Measurements from ENCODE around the gene DNAJC17. TPM values are rescaled to one million over a fixed set of nuclear protein-coding genes. Genes with fewer than 3 reads are reported as not detected.

DNAJC17 gene
- polyA plus RNA-seq, 1 donor from 2014 or later = 79.6 TPM

- Histone ChIP-seq H3K9me3 (ENCODE audit: low read length) (no peaks in the 10 kb centered on the region), H3K9me2 (ENCODE audit: insufficient read depth, low read length) (no peaks in the 10 kb centered on the region), H3K9ac (ENCODE audit: low read length) (no peak overlapping the region), H4K20me1 (ENCODE audit: insufficient read depth) (no peaks in the 10 kb centered on the region), H3K4me2 (ENCODE audit: low read length) (no peak overlapping the region), H3F3A (ENCODE audit: insufficient read depth, low read length, poor library complexity, severe bottlenecking) (no peaks in the 10 kb centered on the region), H2AFZ (ENCODE audit: low read depth, low read length) (no peak overlapping the region), H3K36me3 (ENCODE audit: insufficient read depth, low read length) (no peaks in the 10 kb centered on the region), H3K4me3 (ENCODE audit: low read length) (no peak overlapping the region), H3K79me2 (replicated peaks; ENCODE audit: insufficient read depth, low read length) (no peaks in the 10 kb centered on the region), H3K27me3 (ENCODE audit: insufficient read depth, low read depth, low read length) (no peaks in the 10 kb centered on the region), H3K27ac (ENCODE audit: low read length) (no peak overlapping the region)
- TF ChIP-seq RAD21 (conservative IDR thresholded peaks at IDR 0.05) = no peak
- TF ChIP-seq, protein P1, sequence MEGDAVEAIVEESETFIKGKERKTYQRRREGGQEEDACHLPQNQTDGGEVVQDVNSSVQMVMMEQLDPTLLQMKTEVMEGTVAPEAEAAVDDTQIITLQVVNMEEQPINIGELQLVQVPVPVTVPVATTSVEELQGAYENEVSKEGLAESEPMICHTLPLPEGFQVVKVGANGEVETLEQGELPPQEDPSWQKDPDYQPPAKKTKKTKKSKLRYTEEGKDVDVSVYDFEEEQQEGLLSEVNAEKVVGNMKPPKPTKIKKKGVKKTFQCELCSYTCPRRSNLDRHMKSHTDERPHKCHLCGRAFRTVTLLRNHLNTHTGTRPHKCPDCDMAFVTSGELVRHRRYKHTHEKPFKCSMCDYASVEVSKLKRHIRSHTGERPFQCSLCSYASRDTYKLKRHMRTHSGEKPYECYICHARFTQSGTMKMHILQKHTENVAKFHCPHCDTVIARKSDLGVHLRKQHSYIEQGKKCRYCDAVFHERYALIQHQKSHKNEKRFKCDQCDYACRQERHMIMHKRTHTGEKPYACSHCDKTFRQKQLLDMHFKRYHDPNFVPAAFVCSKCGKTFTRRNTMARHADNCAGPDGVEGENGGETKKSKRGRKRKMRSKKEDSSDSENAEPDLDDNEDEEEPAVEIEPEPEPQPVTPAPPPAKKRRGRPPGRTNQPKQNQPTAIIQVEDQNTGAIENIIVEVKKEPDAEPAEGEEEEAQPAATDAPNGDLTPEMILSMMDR (IDR thresholded peaks at IDR 0.05; ENCODE audit: poor library complexity, severe bottlenecking) = no peak
- no peak for TF ChIP-seq TAF1 (IDR thresholded peaks at IDR 0.05; ENCODE audit: low read depth)
- TF ChIP-seq EZH2 (IDR thresholded peaks at IDR 0.05; ENCODE audit: borderline replicate concordance, insufficient read depth, low read length, poor library complexity, severe bottlenecking) = no peak
- no peak for TF ChIP-seq SMC3 (conservative IDR thresholded peaks at IDR 0.05; ENCODE audit: poor library complexity)
These were observed 21.8 kb upstream of the DNAJC17 start for GRCh38 chr15:40829115-40829514.

GRCh38 chr15:40828447-40829036 is 21.3 kb upstream of the DNAJC17 start, which contains the start of gene PPP1R14D:
TSS of gene PPP1R14D (minus strand) at chr15:40828708. CDS start at chr15:40828641, 67 bp downstream.
- no peak within 1 kb of the TSS for H3K4me3 ChIP-seq (ENCODE audit: low read length)
- no peaks in the 10 kb centered on the region for H3K9me2 ChIP-seq (ENCODE audit: insufficient read depth, low read length)
- H3F3A ChIP-seq (ENCODE audit: insufficient read depth, low read length, poor library complexity, severe bottlenecking) = no peaks in the 10 kb centered on the region
- no peak within 1 kb of the TSS for H2AFZ ChIP-seq (ENCODE audit: low read depth, low read length)
- H3K79me2 ChIP-seq (replicated peaks; ENCODE audit: insufficient read depth, low read length) = no peaks in the 10 kb centered on the region
- TF ChIP-seq EZH2 (IDR thresholded peaks at IDR 0.05; ENCODE audit: borderline replicate concordance, insufficient read depth, low read length, poor library complexity, severe bottlenecking) (no peak), SMC3 (conservative IDR thresholded peaks at IDR 0.05; ENCODE audit: poor library complexity) (no peak), EP300 (conservative IDR thresholded peaks at IDR 0.05; ENCODE audit: poor library complexity, severe bottlenecking) (no peak), RAD21 (conservative IDR thresholded peaks at IDR 0.05) (no peak), REST (IDR thresholded peaks at IDR 0.05; ENCODE audit: borderline replicate concordance) (no peak), TAF1 (IDR thresholded peaks at IDR 0.05; ENCODE audit: low read depth) (no peak), POLR2AphosphoS5 (IDR thresholded peaks at IDR 0.05) (no peak), MXI1 (conservative IDR thresholded peaks at IDR 0.05; ENCODE audit: poor library complexity, severe bottlenecking) (no peak)
- TF ChIP-seq, protein P1 (IDR thresholded peaks at IDR 0.05; ENCODE audit: poor library complexity, severe bottlenecking) = no peak
- H4K20me1 ChIP-seq (ENCODE audit: insufficient read depth) = no peaks in the 10 kb centered on the region
- no peaks in the 10 kb centered on the region for H3K27me3 ChIP-seq (ENCODE audit: insufficient read depth, low read depth, low read length)
- H3K27ac ChIP-seq (ENCODE audit: low read length) = no peak within 1 kb of the TSS
- H3K4me2 ChIP-seq (ENCODE audit: low read length) = no peak within 1 kb of the TSS
- H3K9ac ChIP-seq (ENCODE audit: low read length) = no peak within 1 kb of the TSS
- no peaks in the 10 kb centered on the region for H3K9me3 ChIP-seq (ENCODE audit: low read length)
- H3K36me3 ChIP-seq (ENCODE audit: insufficient read depth, low read length) = no peaks in the 10 kb centered on the region

Data from neural cell (in vitro differentiated cells).